H1 (cell line): ENCODE data around the gene RMDN2.

Experiments used
- BACH1 ChIP-seq: IDR thresholded peaks from 2 replicates; pipeline ENCODE4 v1.6.1; 2012; ENCODE audit warnings: low read length, improper control_type of control experiment
- CBX5 ChIP-seq: fragments of 300-800, 300-1000 bp; sonication (generic); IDR thresholded peaks from 2 replicates; pipeline ENCODE4 v1.7.1; 2016; ENCODE audit warnings: antibody characterized with exemption, low read length, low read depth
- CTCF ChIP-seq, 3 experiments: IDR thresholded peaks; 1 replicate in 2 of 3; 2 replicates in 1 of 3; pipeline versions ENCODE4 v1.5.1 to v1.6.1; 2011; ENCODE audit warnings: low read length in 3 of 3, mild to moderate bottlenecking in 3 of 3, inconsistent platforms in 2 of 3, low read depth in 1 of 3, moderate library complexity in 1 of 3; ENCODE audit not compliant: insufficient read depth in 1 of 3; ENCODE audit errors: control extremely low read depth in 1 of 3
- EZH2 ChIP-seq: fragments of 200-600 bp; sonication (generic); IDR thresholded peaks from 2 replicates; pipeline ENCODE4 v1.7.1; 2012; ENCODE audit warnings: low read depth, mild to moderate bottlenecking, moderate library complexity, low read length, inconsistent platforms; ENCODE audit not compliant: severe bottlenecking
- PHF8 ChIP-seq: fragments of 200-600 bp; sonication (generic); conservative IDR thresholded peaks from 2 replicates; pipeline ENCODE4 v1.7.1; 2012; ENCODE audit warnings: low read depth, mild to moderate bottlenecking, inconsistent platforms, low read length, moderate library complexity
- POLR2A ChIP-seq, 2 experiments: IDR thresholded peaks; 1 replicate in 1 of 2; 2 replicates in 1 of 2; pipeline ENCODE4 v1.6.1; 2011; ENCODE audit warnings: low read depth in 2 of 2, low read length in 2 of 2, mild to moderate bottlenecking in 2 of 2; ENCODE audit errors: control extremely low read depth in 1 of 2
- RAD21 ChIP-seq, 2 experiments: IDR thresholded peaks in 1 of 2; conservative IDR thresholded peaks in 1 of 2; 2 replicates each; pipeline ENCODE4 v1.6.1; 2011; ENCODE audit warnings: low read depth in 2 of 2, low read length in 2 of 2, improper control_type of control experiment in 1 of 2, inconsistent platforms in 1 of 2, mild to moderate bottlenecking in 1 of 2, moderate library complexity in 1 of 2
- SRF ChIP-seq: IDR thresholded peaks from 2 replicates; pipeline ENCODE4 v1.6.1; 2011; ENCODE audit warnings: mild to moderate bottlenecking, low read depth, low read length, moderate library complexity
- TAF1 ChIP-seq: IDR thresholded peaks from 2 replicates; pipeline ENCODE4 v1.6.1; 2011; ENCODE audit warnings: mild to moderate bottlenecking, low read depth, low read length

GRCh38 chr2:37997629-37998028 lies 72.5 kb downstream of the RMDN2 start:
- TF ChIP-seq POLR2A (IDR thresholded peaks at IDR 0.05; ENCODE audit: control extremely low read depth in 1 of 2, low read depth in 2 of 2, low read length in 2 of 2) (no peak), EZH2 (no peak), CTCF (IDR thresholded peaks at IDR 0.05; ENCODE audit: control extremely low read depth in 1 of 3, insufficient read depth in 1 of 3, low read depth in 1 of 3, low read length in 3 of 3) (no peak), CBX5 (no peak), TAF1 (no peak), SRF (no peak), BACH1 (no peak), PHF8 (no peak), RAD21 (IDR thresholded peaks at IDR 0.05 in 1 of 2, conservative IDR thresholded peaks at IDR 0.05 in 1 of 2; ENCODE audit: low read depth in 2 of 2, low read length in 2 of 2) (no peak)
